Caco-2 (cell line): ENCODE measurements around the gene FAM186B. TPM values are rescaled to one million over a fixed set of nuclear protein-coding genes. Genes with fewer than 3 reads are reported as not detected.

Experiments
- BruUV-seq: library from RNA; stranded (reverse); fragments of 400-500 nt; replicated peaks from 2 replicates; lab custom pipeline; 2021; lab: Mats Ljungman, UMichigan
- CTCF ChIA-PET: fragments of 300-600 bp; sonication (Branson Sonifier 250); formaldehyde crosslinking; loops from one replicate; lab custom pipeline; 2022; ENCODE audit warnings: antibody characterized with exemption; lab: Charles Lee
- POLR2A ChIA-PET: fragments of 300-600 bp; sonication (Branson Sonifier 250); formaldehyde crosslinking; loops from one replicate; lab custom pipeline; 2022; ENCODE audit warnings: antibody characterized with exemption; lab: Charles Lee
- DNase-seq, 2 experiments: peaks; one replicate each; pipeline versions ENCODE4 v3.0.0 to v3.0.0-alpha.2; 2020 to 2022
- H3K27me3 ChIP-seq: replicated peaks from 2 replicates; pipeline ENCODE4 v1.6.0; 2011; ENCODE audit warnings: low read length; ENCODE audit not compliant: control insufficient read depth, insufficient read depth
- H3K36me3 ChIP-seq: 2 replicates; pipeline ENCODE4 v1.5.1; 2011; ENCODE audit warnings: low read length; ENCODE audit not compliant: control insufficient read depth, insufficient read depth
- H3K4me1 ChIP-seq: fragments of 250-450 bp; sonication (Bioruptor Pico); 2 replicates; pipeline ENCODE4 v1.5.1; 2020; ENCODE audit warnings: mild to moderate bottlenecking
- H3K4me3 ChIP-seq: 2 replicates; pipeline ENCODE4 v1.5.1; 2011; ENCODE audit warnings: low read depth, mild to moderate bottlenecking, control low read depth, low read length
- H3K9me3 ChIP-seq: fragments of 250-450 bp; sonication (Bioruptor Pico); 2 replicates; pipeline ENCODE4 v1.5.1; 2020; ENCODE audit warnings: mild to moderate bottlenecking, moderate library complexity
- H3K27ac Mint-ChIP-seq: one replicate; pipeline ENCODE4 v1.8.0; 2022; ENCODE audit warnings: mixed read lengths; ENCODE audit not compliant: unreplicated experiment
- H3K27me3 Mint-ChIP-seq: one replicate; pipeline ENCODE4 v1.8.0; 2022; ENCODE audit warnings: mixed read lengths; ENCODE audit not compliant: insufficient read depth, unreplicated experiment
- H3K36me3 Mint-ChIP-seq: one replicate; pipeline ENCODE4 v1.8.0; 2022; ENCODE audit warnings: mild to moderate bottlenecking, mixed read lengths; ENCODE audit not compliant: insufficient read depth, unreplicated experiment
- H3K4me1 Mint-ChIP-seq: one replicate; pipeline ENCODE4 v1.8.0; 2022; ENCODE audit warnings: low read depth, mixed read lengths; ENCODE audit not compliant: unreplicated experiment
- H3K4me3 Mint-ChIP-seq: one replicate; pipeline ENCODE4 v1.8.0; 2022; ENCODE audit warnings: mild to moderate bottlenecking, moderate library complexity, mixed read lengths; ENCODE audit not compliant: unreplicated experiment
- H3K9me3 Mint-ChIP-seq: one replicate; pipeline ENCODE4 v1.8.0; 2022; ENCODE audit warnings: mixed read lengths; ENCODE audit not compliant: unreplicated experiment
- intact Hi-C: fragments of 100-400 bp; cut with micrococcal nuclease; formaldehyde crosslinking; loops from one replicate; pipeline ENCODE4 v1.10.0; 2022; ENCODE audit not compliant: unreplicated experiment
- total RNA-seq: library from RNA; stranded (reverse); gene quantifications from 2 replicates; pipeline ENCODE4 v1.2.3, GENCODE V29; 2022
- TF ChIP-seq, protein P1 (sequence below), 2 experiments: fragments of 200-600 bp in 1 of 2; IDR thresholded peaks; 1 replicate in 1 of 2; 2 replicates in 1 of 2; pipeline versions ENCODE4 v1.5.1 to v1.8.0; 2011 to 2022; ENCODE audit warnings: antibody characterized with exemption in 1 of 2, control low read depth in 1 of 2, inconsistent platforms in 1 of 2, low read depth in 1 of 2, low read length in 1 of 2, mild to moderate bottlenecking in 1 of 2, moderate library complexity in 1 of 2; ENCODE audit not compliant: insufficient read depth in 1 of 2, severe bottlenecking in 1 of 2, unreplicated experiment in 1 of 2

Gene FAM186B
- total RNA-seq, 1 experiment from 2014 or later, result 2.2 TPM

DNA sequence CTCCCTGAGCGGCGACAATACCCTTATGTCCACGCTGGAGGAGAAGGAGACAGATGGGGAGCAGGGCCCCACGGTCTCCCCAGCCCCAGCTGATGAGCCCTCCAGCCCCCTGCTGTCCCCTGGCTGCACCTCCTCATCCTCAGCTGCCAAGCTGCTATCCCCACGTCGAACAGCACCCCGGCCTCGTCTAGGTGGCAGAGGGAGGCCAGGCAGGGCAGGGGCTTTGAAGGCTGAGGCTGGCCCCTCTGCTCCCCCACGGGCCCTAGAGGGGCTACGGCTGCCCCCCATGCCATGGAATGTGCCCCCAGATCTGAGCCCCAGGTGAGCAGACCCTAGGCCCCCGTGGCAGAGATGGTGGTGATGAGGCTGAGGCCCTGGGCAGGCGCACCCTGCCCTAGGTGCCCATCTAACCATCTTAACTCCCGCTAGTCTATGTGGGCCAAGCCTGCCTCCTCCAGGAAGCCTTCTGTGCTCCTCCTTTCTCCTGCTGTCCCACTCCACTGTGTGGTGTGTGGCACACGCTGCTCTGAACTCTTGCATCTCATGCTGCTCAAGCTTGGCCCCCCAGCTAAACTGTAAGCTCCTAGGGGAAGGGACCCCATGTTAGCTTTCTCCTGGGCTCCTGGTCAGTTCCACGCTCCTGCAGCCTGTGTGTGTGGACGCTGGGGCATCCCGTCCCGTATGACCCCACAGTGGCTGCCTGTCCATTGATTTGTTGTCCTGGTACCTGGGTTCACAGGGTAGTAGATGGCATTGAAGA is 49.6 kb downstream of the FAM186B start:
- Histone ChIP-seq H3K4me3 (no peak overlapping the region), H3K27me3 (no peaks in the 10 kb centered on the region), H3K36me3 (peaks cover 2% of the 10 kb centered on the region; the same call in 1 of the 2 replicates), H3K9me3 (no peaks in the 10 kb centered on the region), H3K4me1 (no peaks in the 10 kb centered on the region)
- H3K27ac Mint-ChIP-seq, result no peak overlapping the region
- intact Hi-C loops, result no loop called here
- peaks cover 28% of the 10 kb centered on the region for H3K36me3 Mint-ChIP-seq
- no TSS peak for BruUV-seq
- H3K27me3 Mint-ChIP-seq, result no peaks in the 10 kb centered on the region
- no peak for DNase-seq
- no peaks in the 10 kb centered on the region for H3K9me3 Mint-ChIP-seq
- TF ChIP-seq, protein P1, sequence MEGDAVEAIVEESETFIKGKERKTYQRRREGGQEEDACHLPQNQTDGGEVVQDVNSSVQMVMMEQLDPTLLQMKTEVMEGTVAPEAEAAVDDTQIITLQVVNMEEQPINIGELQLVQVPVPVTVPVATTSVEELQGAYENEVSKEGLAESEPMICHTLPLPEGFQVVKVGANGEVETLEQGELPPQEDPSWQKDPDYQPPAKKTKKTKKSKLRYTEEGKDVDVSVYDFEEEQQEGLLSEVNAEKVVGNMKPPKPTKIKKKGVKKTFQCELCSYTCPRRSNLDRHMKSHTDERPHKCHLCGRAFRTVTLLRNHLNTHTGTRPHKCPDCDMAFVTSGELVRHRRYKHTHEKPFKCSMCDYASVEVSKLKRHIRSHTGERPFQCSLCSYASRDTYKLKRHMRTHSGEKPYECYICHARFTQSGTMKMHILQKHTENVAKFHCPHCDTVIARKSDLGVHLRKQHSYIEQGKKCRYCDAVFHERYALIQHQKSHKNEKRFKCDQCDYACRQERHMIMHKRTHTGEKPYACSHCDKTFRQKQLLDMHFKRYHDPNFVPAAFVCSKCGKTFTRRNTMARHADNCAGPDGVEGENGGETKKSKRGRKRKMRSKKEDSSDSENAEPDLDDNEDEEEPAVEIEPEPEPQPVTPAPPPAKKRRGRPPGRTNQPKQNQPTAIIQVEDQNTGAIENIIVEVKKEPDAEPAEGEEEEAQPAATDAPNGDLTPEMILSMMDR (IDR thresholded peaks at IDR 0.05; ENCODE audit: insufficient read depth in 1 of 2, low read depth in 1 of 2, low read length in 1 of 2, severe bottlenecking in 1 of 2, unreplicated experiment in 1 of 2), result no peak
- ChIA-PET CTCF (interaction anchor here (0.6 to 1.2 kb wide), 4 partner anchors 22 to 488 kb away, joined by 3 to 6 read pairs (median 4); partner anchors contain the start of gene PRPF40B), POLR2A (interaction anchor here (0.7 kb wide), 1 partner anchor 60 kb away, joined by 6 read pairs; no protein-coding TSS in a partner anchor)
- no peak overlapping the region for H3K4me3 Mint-ChIP-seq
- no peaks in the 10 kb centered on the region for H3K4me1 Mint-ChIP-seq

DNA sequence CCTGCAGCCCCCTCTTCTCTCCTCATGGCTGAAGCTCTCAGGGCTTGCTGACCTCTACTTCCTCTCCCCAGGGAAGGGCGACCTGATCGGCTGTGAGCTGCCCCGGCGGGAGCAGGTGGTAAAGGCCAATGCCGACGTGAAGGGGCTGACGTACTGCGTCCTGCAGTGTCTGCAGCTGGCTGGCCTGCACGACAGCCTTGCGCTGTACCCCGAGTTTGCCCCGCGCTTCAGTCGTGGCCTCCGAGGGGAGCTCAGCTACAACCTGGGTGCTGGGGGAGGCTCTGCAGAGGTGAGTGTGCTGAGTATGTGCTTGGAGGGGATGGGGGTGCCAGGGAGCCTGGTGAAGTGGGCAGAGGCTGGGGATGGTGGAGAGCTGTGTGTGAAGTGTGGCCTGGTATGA is 51.2 kb downstream of the FAM186B start:
- Mint-ChIP-seq H3K36me3 (peaks cover 17% of the 10 kb centered on the region), H3K9me3 (no peaks in the 10 kb centered on the region), H3K27ac (no peak overlapping the region), H3K4me3 (no peak overlapping the region), H3K27me3 (no peaks in the 10 kb centered on the region), H3K4me1 (no peaks in the 10 kb centered on the region)
- Histone ChIP-seq H3K9me3 (no peaks in the 10 kb centered on the region), H3K4me1 (no peaks in the 10 kb centered on the region), H3K27me3 (no peaks in the 10 kb centered on the region), H3K4me3 (no peak overlapping the region), H3K36me3 (no peaks in the 10 kb centered on the region)
- DNase-seq, result no peak
- intact Hi-C loops, result no loop called here
- BruUV-seq, result no TSS peak
- ChIA-PET CTCF (interaction anchor here (0.6 to 3.2 kb wide), 16 partner anchors 10 to 222 kb away, joined by 3 to 46 read pairs (median 4); partner anchors contain the start of genes MCRS1, PRPF40B and TMBIM6), POLR2A (no interaction called here)
- TF ChIP-seq, protein P1 (IDR thresholded peaks at IDR 0.05; ENCODE audit: insufficient read depth in 1 of 2, low read depth in 1 of 2, low read length in 1 of 2, severe bottlenecking in 1 of 2, unreplicated experiment in 1 of 2), result no peak

DNA sequence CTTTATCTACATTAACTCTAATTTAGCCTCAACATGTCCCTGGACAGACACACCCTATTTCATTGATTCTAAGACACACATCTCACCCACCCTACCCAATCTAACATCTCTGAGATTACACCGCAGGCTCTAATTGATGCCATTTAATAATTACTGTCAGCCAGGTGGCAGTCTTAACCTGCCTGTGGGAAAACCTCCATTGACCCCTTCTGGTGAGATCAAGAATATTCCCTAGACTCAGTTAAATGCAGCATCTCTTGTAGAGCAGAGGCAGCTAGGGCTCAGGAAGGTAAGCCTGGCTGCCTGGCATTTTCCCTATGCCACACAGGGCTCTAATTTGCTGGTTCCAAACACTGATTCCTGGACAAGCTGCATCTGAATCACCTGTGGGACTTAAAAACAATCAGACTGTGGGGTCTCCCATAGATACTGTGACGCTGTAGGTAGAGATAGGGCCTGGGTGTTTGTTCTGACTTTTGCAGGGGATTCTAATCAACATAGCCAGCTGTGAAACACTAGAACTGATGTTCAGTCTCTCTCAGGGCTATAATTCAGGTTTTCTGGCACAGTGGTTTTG is 51.8 kb downstream of the FAM186B start:
- POLR2A ChIA-PET, result no interaction called here
- no peaks in the 10 kb centered on the region for H3K36me3 ChIP-seq
- H3K4me1 Mint-ChIP-seq, result no peaks in the 10 kb centered on the region
- no peaks in the 10 kb centered on the region for H3K27me3 ChIP-seq
- H3K4me3 ChIP-seq, result no peak overlapping the region
- TF ChIP-seq, protein P1 (IDR thresholded peaks at IDR 0.05; ENCODE audit: insufficient read depth in 1 of 2, low read depth in 1 of 2, low read length in 1 of 2, severe bottlenecking in 1 of 2, unreplicated experiment in 1 of 2), result peak; percentile 81 to 93
- H3K36me3 Mint-ChIP-seq, result peaks cover 11% of the 10 kb centered on the region
- no peak overlapping the region for H3K4me3 Mint-ChIP-seq
- intact Hi-C loops, result loop anchor here (1.0 to 2.0 kb wide), 3 partner anchors 27 to 195 kb away; partner anchors contain the start of gene PRPF40B
- no peak overlapping the region for H3K27ac Mint-ChIP-seq
- no peaks in the 10 kb centered on the region for H3K4me1 ChIP-seq
- H3K27me3 Mint-ChIP-seq, result no peaks in the 10 kb centered on the region
- peak in 1 of 2 experiments; percentile 65 for DNase-seq
- no TSS peak for BruUV-seq
- no peaks in the 10 kb centered on the region for H3K9me3 ChIP-seq
- no peaks in the 10 kb centered on the region for H3K9me3 Mint-ChIP-seq
- CTCF ChIA-PET, result interaction anchor here (0.6 to 3.2 kb wide), 18 partner anchors 9 to 222 kb away, joined by 3 to 46 read pairs (median 4); partner anchors contain the start of genes MCRS1, PRPF40B and TMBIM6
